Spleen (tissue), 11 donors: ENCODE measurements around the gene KRT71. TPM values are rescaled to one million over a fixed set of nuclear protein-coding genes. Genes with fewer than 3 reads are reported as not detected.

Experiments used
- DNase-seq: peaks from one replicate; pipeline ENCODE4 v3.0.0-alpha.2; 2020
- H3K27ac ChIP-seq, 8 donors: fragments of 200-600 bp; sonication (generic) in 7 of 8; 1 replicate in 4 of 8; 2 replicates in 4 of 8; pipeline versions ENCODE4 v1.5.0 to v1.8.0; 2016 to 2021; ENCODE audit warnings: inconsistent platforms in 4 of 8, mild to moderate bottlenecking in 4 of 8, moderate library complexity in 1 of 8
- H3K27me3 ChIP-seq, 7 donors: fragments of 200-600 bp; sonication (generic) in 6 of 7; replicated peaks in 1 of 7; 1 replicate in 4 of 7; 2 replicates in 3 of 7; pipeline versions ENCODE4 v1.5.0 to v1.8.0; 2016 to 2021; ENCODE audit warnings: inconsistent platforms in 3 of 7, mild to moderate bottlenecking in 1 of 7
- H3K36me3 ChIP-seq, 6 donors: fragments of 200-600 bp; sonication (generic) in 5 of 6; 1 replicate in 4 of 6; 2 replicates in 2 of 6; pipeline versions ENCODE4 v1.5.0 to v1.8.0; 2016 to 2021; ENCODE audit warnings: inconsistent platforms in 2 of 6
- H3K4me1 ChIP-seq, 6 donors: fragments of 200-600 bp; sonication (generic) in 5 of 6; 1 replicate in 3 of 6; 2 replicates in 3 of 6; pipeline versions ENCODE4 v1.5.0 to v1.8.0; 2016 to 2021; ENCODE audit warnings: inconsistent platforms in 3 of 6
- H3K4me3 ChIP-seq, 8 donors: fragments of 200-600 bp; sonication (generic) in 7 of 8; 1 replicate in 4 of 8; 2 replicates in 4 of 8; pipeline versions ENCODE4 v1.5.0 to v1.8.0; 2016 to 2021; ENCODE audit warnings: inconsistent platforms in 4 of 8, mild to moderate bottlenecking in 4 of 8, moderate library complexity in 2 of 8
- H3K9me3 ChIP-seq, 8 donors: fragments of 200-600 bp; sonication (generic) in 7 of 8; 1 replicate in 4 of 8; 2 replicates in 4 of 8; pipeline versions ENCODE4 v1.5.0 to v1.8.0; 2016 to 2021; ENCODE audit warnings: inconsistent platforms in 4 of 8
- POLR2A ChIP-seq, 3 donors: fragments of 450-650 bp; IDR thresholded peaks; one replicate each; pipeline ENCODE4 v1.5.1; 2017; ENCODE audit warnings: antibody characterized with exemption in 3 of 3, mild to moderate bottlenecking in 1 of 3
- POLR2AphosphoS5 ChIP-seq, 3 donors: sonication (generic); formaldehyde crosslinking; IDR thresholded peaks; one replicate each; pipeline ENCODE4 v1.5.1; 2017; ENCODE audit warnings: antibody characterized with exemption in 3 of 3
- WGBS, 5 donors: extraction: QIAGEN DNeasy Blood & Tissue Kit in 3 of 5; methylation state at CpG; one replicate each; pipeline versions ENCODE4 v1.1.5 to v1.1.7; 2013 to 2018; 5-methylcytosine and 5-hydroxymethylcytosine counted together
- intact Hi-C: fragments of 100-400 bp; cut with DNase I; formaldehyde crosslinking; loops from one replicate; pipeline ENCODE4 v1.15.0; 2023; ENCODE audit warnings: low total_unique reads
- polyA plus RNA-seq, 3 donors: library from polyadenylated mRNA; stranded (reverse); fragments of 200-250 nt; gene quantifications; one replicate each; pipeline ENCODE4 v1.2.1, GENCODE V29; 2013
- total RNA-seq, 7 donors: library from RNA; depleted of rRNA in 3 of 7; stranded (reverse); fragments of >200 nt in 3 of 7; fragmentation: NEBNext Ultra II Directional in 4 of 7; extraction: Animal tissue kit (Norgen Biotek cat#: 25700) in 4 of 7; gene quantifications; one replicate each; pipeline versions ENCODE4 v1.1.0 to v1.2.1, GENCODE V29; 2016 to 2021
- TF ChIP-seq, protein P1 (sequence below), 11 experiments: fragments of 200-600 bp in 7 of 11; fragments of 450-650 bp in 4 of 11; sonication (generic) in 4 of 11; IDR thresholded peaks in 8 of 11; conservative IDR thresholded peaks in 3 of 11; 1 replicate in 7 of 11; 2 replicates in 4 of 11; pipeline versions ENCODE4 v1.4.0 to v1.8.0; 2016 to 2021; ENCODE audit warnings: antibody characterized with exemption in 11 of 11, inconsistent platforms in 4 of 11, mild to moderate bottlenecking in 1 of 11
- donor health status: healthy with polysubstance abuse.
- donor health status: DM: no; HTN: no; CAD: no; lungs with moderate emphysema.
- donor health status: DM: no; HTN: no; CAD: no.
- donor health status: Bipolar disorder and iron deficiency.
- donor health status: healthy.
- donor health status: DM: no; HTN: no; CAD: no.
- donor health status: DM: yes; HTN: yes; CAD: no.

KRT71 gene
- total and polyA plus RNA-seq, 10 donors = not detected

DNA sequence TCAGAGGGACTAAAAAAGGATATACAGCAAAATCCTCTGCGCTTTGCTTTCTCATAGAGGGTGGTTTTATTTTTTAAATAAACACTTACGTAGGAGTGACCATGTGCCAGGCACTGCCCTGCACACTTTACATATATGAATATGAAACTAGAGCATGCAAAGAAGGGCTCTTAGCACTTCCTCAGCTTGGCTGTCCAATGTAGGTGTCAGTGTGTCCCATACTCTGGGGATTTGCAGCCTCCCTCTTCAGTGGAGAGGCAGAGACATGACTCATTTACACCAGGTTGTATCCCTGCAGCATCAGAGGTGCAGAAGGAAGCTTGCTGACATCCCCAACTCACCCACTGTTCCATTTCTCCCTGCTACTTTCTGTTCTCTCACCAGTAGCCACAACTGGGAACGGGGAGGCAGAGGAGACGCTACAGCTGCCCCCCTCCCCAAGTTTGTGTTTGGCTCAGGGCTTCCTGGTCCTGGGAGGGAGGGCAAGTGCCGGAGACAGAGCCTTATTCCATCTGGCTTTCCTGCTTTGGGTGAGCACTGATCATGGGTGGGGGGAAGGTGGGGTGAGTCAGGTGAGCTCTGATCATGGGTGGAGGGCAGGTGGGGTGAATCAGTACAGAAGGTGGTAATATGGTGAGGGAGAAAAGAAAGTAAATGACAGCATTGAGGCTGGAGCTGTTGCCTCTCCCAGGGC, 27.9 kb downstream of the KRT71 start:
- H3K9me3 ChIP-seq = no peaks in the 10 kb centered on the region
- WGBS, 5 donors = 69 to 88% (median 79%) methylated on average over 5 of the region's 5 CpGs
- H3K27me3 ChIP-seq = peaks cover 0 to 15% (median 0%) of the 10 kb centered on the region in 7 donors
- H3K4me3 ChIP-seq = no peak overlapping the region
- TF ChIP-seq POLR2AphosphoS5 (IDR thresholded peaks at IDR 0.05) = no peak
- TF ChIP-seq, protein P1, sequence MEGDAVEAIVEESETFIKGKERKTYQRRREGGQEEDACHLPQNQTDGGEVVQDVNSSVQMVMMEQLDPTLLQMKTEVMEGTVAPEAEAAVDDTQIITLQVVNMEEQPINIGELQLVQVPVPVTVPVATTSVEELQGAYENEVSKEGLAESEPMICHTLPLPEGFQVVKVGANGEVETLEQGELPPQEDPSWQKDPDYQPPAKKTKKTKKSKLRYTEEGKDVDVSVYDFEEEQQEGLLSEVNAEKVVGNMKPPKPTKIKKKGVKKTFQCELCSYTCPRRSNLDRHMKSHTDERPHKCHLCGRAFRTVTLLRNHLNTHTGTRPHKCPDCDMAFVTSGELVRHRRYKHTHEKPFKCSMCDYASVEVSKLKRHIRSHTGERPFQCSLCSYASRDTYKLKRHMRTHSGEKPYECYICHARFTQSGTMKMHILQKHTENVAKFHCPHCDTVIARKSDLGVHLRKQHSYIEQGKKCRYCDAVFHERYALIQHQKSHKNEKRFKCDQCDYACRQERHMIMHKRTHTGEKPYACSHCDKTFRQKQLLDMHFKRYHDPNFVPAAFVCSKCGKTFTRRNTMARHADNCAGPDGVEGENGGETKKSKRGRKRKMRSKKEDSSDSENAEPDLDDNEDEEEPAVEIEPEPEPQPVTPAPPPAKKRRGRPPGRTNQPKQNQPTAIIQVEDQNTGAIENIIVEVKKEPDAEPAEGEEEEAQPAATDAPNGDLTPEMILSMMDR (IDR thresholded peaks at IDR 0.05 in 8 of 11, conservative IDR thresholded peaks at IDR 0.05 in 3 of 11) = no peak
- no peak for TF ChIP-seq POLR2A (IDR thresholded peaks at IDR 0.05)
- intact Hi-C loops = no loop called here
- H3K27ac ChIP-seq = no peak overlapping the region
- DNase-seq = no peak
- no peaks in the 10 kb centered on the region for H3K4me1 ChIP-seq
- no peaks in the 10 kb centered on the region for H3K36me3 ChIP-seq

DNA sequence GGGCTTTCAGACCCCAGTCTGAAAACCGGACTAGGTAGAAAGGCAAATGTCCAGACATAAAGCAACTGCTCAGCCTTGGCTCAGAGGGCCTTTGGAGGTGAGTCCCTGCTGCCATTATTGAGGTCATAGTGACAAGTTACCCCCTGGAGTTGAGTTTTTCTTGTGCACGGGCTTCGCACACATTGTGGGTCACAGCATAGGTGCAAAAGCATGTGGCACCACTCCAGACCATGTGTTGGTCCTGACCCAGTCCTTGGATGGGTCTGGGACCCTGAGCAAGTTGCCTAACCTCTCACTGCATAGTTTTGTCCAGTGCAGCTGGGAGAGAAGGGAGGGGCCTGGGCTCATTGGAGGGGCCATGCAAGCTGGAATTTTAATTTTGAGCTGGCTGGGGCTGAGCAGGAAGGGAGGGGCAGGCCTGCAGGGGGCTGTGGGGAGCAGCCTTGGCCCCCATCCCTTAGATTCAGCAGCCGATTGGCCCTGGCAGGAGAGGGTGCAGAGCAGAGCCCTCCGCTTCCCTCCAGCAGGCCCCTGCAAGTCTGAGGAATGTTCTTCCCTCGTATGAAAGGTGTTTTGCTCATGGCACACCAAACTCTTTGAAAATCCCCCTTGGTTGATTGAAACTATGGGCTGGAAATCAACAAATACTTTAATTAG, 28.6 kb downstream of the KRT71 start:
- Histone ChIP-seq H3K4me3 (no peak overlapping the region), H3K9me3 (no peaks in the 10 kb centered on the region), H3K36me3 (no peaks in the 10 kb centered on the region), H3K27me3 (peaks cover 0 to 15% (median 0%) of the 10 kb centered on the region in 7 donors), H3K4me1 (no peaks in the 10 kb centered on the region), H3K27ac (no peak overlapping the region)
- TF ChIP-seq POLR2AphosphoS5 (IDR thresholded peaks at IDR 0.05) (no peak), POLR2A (IDR thresholded peaks at IDR 0.05) (no peak)
- TF ChIP-seq, protein P1 (IDR thresholded peaks at IDR 0.05 in 8 of 11, conservative IDR thresholded peaks at IDR 0.05 in 3 of 11) = no peak
- intact Hi-C loops = no loop called here
- no peak for DNase-seq
- WGBS, 5 donors = 64 to 79% (median 78%) methylated on average over 4 to 6 of the region's 6 CpGs

DNA sequence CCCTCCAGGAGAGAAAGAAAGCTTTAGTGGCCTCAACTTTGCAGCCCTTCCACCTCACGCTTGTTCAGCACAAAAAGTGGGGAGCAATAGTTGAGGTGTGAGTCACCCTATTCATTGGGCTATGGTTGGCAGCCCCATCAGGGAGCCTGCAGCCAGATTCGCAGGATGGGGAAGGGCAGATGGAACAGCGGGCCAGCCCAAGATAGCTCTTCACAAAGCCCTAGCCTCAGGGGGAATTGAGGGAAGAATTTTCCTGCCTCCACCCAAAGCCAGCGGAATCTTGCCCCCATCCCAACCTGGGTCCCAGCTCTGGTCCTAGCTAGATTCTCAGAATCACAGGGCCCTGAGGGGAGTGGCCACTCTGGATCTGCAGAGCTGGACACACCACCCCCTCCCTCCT, 29.1 kb downstream of the KRT71 start:
- Histone ChIP-seq H3K27me3 (peaks cover 0 to 15% (median 0%) of the 10 kb centered on the region in 7 donors), H3K36me3 (no peaks in the 10 kb centered on the region), H3K27ac (no peak overlapping the region), H3K4me3 (no peak overlapping the region), H3K9me3 (no peaks in the 10 kb centered on the region), H3K4me1 (no peaks in the 10 kb centered on the region)
- TF ChIP-seq, protein P1 (IDR thresholded peaks at IDR 0.05 in 8 of 11, conservative IDR thresholded peaks at IDR 0.05 in 3 of 11) = no peak
- TF ChIP-seq POLR2A (IDR thresholded peaks at IDR 0.05) (no peak), POLR2AphosphoS5 (IDR thresholded peaks at IDR 0.05) (no peak)
- WGBS, 5 donors = 89 to 93% (median 92%) methylated on average over 3 to 4 of the region's 4 CpGs
- intact Hi-C loops = no loop called here
- DNase-seq = no peak

DNA sequence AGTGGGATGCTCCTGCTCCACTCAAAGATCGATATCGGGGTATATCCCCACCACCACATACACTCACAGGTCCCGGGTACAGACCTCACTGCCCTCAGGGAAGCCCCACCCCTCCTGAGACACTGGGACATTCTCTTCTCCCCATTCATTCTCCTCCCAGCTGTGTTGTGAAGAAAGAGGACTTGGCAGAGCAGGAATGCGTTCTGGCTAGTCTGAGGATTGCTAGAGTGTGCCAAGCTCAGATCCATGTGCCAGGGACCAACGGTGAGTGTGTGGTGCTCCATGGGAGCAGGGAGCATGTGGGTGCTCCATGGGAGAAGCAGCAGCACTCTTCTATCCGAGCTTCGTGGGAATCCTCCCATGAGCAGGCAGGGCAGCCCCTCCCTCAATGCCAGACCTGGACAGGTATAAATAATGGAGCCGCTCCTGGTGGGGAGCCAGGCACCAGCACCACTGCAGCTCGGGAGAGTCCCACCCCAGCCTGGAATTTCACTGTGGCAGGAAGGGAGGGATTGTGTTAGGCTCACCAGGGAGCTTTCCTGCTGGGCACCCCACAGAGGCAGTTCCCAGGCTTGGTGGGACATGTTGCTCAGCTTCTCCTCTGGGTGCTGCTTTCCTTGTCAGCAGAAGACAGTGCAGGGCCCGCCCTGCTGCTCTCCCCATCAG, 30.5 kb downstream of the KRT71 start:
- 60 to 82% (median 73%) methylated on average over 6 to 10 of the region's 10 CpGs for WGBS, 5 donors
- H3K27ac ChIP-seq = no peak overlapping the region
- H3K4me1 ChIP-seq = no peaks in the 10 kb centered on the region
- TF ChIP-seq POLR2AphosphoS5 (IDR thresholded peaks at IDR 0.05) = no peak
- TF ChIP-seq, protein P1 (IDR thresholded peaks at IDR 0.05 in 8 of 11, conservative IDR thresholded peaks at IDR 0.05 in 3 of 11) = no peak
- no peak for TF ChIP-seq POLR2A (IDR thresholded peaks at IDR 0.05)
- H3K36me3 ChIP-seq = no peaks in the 10 kb centered on the region
- no peak for DNase-seq
- peaks cover 0 to 15% (median 0%) of the 10 kb centered on the region in 7 donors for H3K27me3 ChIP-seq
- H3K4me3 ChIP-seq = no peak overlapping the region
- intact Hi-C loops = no loop called here
- H3K9me3 ChIP-seq = no peaks in the 10 kb centered on the region
